Breast epithelium (tissue), 3 donors: ENCODE results near the gene FERMT2.

Source experiments
- POLR2AphosphoS5 ChIP-seq, 3 donors: sonication (generic); formaldehyde crosslinking; IDR thresholded peaks; one replicate each; pipeline ENCODE4 v1.6.1; 2017; ENCODE audit warnings: antibody characterized with exemption in 3 of 3
- TF ChIP-seq, protein P1 (sequence below), 3 donors: fragments of 450-650 bp; IDR thresholded peaks; one replicate each; pipeline ENCODE4 v1.5.1; 2016 to 2017; ENCODE audit warnings: antibody characterized with exemption in 3 of 3, mild to moderate bottlenecking in 3 of 3, moderate library complexity in 3 of 3

- TF ChIP-seq, protein P1, sequence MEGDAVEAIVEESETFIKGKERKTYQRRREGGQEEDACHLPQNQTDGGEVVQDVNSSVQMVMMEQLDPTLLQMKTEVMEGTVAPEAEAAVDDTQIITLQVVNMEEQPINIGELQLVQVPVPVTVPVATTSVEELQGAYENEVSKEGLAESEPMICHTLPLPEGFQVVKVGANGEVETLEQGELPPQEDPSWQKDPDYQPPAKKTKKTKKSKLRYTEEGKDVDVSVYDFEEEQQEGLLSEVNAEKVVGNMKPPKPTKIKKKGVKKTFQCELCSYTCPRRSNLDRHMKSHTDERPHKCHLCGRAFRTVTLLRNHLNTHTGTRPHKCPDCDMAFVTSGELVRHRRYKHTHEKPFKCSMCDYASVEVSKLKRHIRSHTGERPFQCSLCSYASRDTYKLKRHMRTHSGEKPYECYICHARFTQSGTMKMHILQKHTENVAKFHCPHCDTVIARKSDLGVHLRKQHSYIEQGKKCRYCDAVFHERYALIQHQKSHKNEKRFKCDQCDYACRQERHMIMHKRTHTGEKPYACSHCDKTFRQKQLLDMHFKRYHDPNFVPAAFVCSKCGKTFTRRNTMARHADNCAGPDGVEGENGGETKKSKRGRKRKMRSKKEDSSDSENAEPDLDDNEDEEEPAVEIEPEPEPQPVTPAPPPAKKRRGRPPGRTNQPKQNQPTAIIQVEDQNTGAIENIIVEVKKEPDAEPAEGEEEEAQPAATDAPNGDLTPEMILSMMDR (IDR thresholded peaks at IDR 0.05): no peak
- no peak for TF ChIP-seq POLR2AphosphoS5 (IDR thresholded peaks at IDR 0.05)
Observed at GRCh38 chr14:52827426-52827825, 123.4 kb downstream of the FERMT2 start.
